HPDE6-E6E7 (cell line): ENCODE measurements around the gene CFAP43.
A peak's percentile ranks its signal among the peaks of the same experiment; 100 is the strongest.

ENCODE experiments used
- DNase-seq: peaks from one replicate; pipeline ENCODE4 v3.0.0; 2011; ENCODE audit warnings: missing footprints; ENCODE audit errors: extremely low spot score

Gene CFAP43

DNA sequence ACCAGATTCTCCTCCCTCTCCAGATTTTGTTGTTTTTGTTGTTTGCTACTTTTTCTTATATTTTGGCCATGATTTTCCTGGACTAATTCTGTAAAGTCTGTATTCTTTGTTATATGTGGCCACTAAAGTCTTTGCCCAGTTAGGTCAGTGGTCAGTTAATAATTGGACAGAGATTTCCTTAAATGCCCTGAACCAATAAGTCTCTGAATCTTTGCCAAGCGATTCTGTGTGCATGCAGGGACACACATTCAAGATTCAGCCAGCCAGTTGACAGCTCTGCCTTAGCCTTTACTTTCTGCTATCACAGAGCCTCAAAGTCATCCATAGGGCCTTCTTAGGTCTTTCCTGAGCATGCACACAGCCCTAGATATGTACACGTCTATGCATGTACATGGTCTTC, 135.5 kb downstream of the CFAP43 start:
- no peak for DNase-seq

DNA sequence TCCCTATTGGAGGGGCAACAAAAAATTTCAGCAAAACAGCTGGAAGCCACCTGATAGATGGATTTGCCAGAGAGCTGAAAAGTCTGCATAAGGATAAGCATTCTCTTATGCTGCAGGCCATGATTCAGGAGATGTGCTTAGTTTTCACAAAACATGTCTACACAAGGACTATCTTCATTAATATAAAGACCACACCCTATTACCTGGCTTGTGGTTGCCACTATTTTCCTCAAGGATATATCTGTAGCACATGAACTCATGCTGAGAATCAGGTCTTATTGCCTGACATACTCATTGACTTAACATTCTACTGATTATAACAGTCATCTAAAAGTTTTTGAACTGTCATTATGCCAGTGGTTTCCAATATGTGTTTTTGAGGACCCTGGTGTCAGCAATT, 139.4 kb downstream of the CFAP43 start:
- DNase-seq: no peak

DNA sequence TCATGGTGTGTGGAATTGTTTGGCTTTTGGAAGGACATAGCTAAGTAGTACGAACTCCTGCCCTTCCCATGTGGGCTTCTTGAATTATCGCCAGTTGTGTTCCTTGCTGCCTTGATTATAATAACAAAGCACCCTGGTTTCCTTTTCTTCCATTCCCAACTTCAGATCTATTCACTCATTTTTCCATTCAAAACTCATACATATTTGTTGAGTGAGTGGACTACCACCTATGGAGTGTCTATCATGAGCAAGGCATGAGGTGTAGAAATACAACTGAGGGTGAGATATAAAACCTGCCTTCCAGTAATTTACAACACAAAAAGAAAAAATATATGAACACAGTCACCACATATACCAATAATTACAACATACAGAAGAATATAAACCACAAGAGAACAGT, 141.6 kb downstream of the CFAP43 start:
- no peak for DNase-seq

DNA sequence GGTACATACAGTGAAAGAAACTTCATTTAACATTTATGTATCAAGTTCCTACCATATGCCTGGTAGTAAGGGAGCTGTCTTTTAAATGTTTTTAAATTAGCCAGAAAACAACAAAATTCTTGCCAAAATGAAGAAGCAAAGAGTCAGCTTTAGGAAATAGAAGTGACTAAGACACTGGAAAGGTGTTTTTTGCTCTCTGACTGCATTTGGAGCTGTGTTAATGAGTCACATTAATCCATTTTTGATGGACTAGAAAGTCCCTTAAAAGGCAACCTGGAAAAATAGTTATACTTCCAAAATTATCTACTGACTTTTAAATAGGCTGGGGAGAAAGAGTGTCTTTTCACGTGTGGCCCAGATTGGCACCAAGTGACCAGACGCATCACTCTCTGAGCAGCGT, 142.5 kb downstream of the CFAP43 start:
- DNase-seq: no peak

DNA sequence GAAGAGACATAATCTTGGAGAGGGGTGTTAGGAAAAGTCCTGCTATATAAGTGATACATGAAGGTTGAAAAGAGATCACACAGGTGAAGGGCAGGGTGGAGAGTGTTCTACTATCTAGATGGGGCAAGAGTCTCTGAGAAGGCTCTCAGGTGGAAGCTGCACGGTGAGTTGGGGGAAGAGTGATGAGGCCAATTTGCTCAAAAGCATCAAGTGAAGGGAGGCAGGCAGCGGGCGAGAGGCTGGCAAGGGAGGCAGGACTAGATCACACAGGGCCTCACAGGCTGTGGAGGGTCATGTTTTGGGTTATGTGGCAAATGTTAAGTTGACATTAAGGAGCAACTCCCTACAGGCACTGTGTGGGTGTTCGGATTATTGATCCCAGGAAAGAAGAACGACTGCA, 143.9 kb downstream of the CFAP43 start:
- DNase-seq: no peak

DNA sequence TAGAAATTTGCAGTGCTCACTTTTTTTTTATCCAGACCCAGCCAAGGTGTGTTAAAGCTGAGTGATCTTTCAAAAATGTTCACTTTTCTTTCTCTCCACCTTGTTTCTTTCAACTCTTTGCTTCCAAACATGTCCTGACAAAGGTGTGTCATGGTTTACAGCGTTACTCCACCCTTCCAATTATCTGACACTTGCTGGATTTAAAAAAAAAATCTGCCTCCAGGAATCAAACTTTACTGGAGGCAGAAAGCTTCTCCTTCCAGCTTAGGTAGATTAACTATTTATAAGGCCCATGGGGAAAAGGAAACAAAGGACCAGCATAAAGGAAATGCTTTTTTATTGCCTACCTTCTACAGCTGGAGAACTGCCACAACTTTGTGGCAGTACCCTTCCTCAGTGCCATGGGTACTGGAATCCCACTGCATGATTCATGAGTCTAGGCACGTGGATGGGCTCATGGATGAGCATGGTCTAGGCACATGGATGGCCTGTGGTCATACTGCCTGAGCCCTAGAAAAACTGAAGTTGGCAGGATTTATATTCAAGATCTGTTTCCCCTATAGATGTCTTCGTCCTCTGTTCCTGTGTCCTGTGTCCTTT, 146.3 kb downstream of the CFAP43 start, which contains the start of gene COL17A1:
Gene COL17A1 (minus strand): TSS at position 80 of the 600 bp plus-strand sequence. CDS start 5,207 bp downstream, outside the sequence.
- peak; percentile 58 for DNase-seq

DNA sequence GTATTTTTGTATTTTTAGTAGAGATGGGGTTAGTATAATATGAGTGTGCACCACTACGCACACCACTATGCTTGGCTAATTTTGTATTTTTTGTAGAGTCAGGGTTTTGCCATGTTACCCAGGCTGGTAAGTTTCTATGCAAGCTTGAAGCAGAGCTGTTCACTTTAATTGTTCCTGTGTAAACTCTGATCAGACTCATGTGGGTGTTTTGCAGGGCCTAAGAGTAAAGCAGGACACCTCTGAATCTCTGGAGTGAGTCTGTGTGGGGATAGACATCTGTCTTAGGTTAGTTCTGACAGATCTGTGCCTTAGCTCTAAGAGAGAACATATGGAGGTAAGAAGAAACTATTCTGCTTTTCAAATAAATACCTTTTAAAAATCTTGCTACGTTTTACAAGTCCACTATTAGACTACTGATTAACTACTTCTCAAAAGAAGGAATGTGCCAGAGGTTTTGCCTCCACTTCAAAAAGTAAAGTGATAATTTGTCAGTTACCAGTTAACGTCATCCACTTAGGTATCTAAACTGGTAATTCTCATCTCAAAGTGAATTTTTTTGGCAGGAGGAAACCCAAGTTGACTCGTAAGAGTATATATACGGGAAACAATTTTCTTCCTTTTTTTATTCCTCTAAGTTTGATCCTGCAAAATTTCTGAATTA, 147.6 kb downstream of the CFAP43 start:
- DNase-seq: no peak

DNA sequence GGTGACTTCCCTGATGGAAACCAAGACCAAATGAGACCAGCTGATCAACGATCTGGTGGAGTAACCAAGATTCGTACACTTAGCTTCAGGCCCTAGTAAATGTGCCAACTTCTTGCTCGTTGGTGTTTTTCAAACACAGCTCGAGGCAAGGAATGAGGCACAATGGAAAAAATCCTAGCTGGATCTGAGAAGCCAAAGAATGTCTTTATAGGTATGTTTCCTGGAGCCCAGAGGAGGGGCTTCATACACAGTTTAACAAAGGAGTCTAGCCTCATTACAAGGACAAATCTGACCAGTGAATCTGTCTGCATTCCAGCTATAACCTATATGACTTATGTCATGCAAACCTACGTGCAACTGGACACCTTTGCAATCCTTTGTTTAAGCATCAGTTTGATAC, 150.2 kb downstream of the CFAP43 start:
- DNase-seq: no peak

DNA sequence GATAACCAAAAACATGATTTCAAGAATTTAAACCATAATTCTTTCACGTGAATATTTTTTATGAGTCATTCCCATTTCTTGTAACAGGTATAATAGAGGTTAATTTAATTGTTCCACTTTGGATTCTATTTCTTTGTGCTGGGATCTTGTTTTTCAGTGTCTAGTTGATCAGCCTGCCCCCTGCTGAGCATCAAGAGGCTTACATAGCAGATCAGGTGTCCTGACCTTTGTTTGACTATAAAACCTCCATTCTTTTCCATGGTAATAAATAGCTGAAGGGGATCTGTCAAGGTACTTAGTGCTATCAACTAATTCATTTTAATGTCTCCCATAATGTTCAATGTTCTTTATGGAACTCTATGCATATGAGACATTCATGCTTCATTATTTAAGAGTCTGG, 151.4 kb downstream of the CFAP43 start:
- DNase-seq: no peak
